ENCODE data around the gene ANKRD42. TPM values are rescaled to one million over a fixed set of nuclear protein-coding genes. Genes with fewer than 3 reads are reported as not detected.

ANKRD42 gene
- total and polyA plus RNA-seq, 9 of the 15 experiments (the other 6 are each of a cell fraction or from before 2014, with no cell fraction given), result 2.8 to 9.1 (median 6.1) TPM

DNA sequence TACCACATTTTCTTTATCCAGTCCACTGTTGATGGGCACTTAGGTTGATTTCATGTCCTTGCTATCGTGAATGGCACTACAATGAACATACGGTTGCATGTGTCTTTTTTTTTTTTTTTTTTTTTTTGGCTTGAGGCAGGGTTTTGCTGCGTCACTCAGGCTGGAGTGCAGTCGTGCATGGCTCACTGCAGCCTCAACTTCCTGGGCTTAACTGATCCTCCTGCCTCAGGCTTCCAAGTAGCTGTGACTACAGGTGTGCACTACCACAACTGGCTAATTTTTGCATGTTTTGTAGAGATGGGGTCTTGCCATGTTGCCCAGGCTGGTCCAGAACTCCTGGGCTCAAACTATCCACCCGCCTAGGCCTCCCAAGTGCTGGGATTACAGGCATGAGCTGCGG is 94.1 kb downstream of the ANKRD42 start (continued):
- TF ChIP-seq, protein P1, sequence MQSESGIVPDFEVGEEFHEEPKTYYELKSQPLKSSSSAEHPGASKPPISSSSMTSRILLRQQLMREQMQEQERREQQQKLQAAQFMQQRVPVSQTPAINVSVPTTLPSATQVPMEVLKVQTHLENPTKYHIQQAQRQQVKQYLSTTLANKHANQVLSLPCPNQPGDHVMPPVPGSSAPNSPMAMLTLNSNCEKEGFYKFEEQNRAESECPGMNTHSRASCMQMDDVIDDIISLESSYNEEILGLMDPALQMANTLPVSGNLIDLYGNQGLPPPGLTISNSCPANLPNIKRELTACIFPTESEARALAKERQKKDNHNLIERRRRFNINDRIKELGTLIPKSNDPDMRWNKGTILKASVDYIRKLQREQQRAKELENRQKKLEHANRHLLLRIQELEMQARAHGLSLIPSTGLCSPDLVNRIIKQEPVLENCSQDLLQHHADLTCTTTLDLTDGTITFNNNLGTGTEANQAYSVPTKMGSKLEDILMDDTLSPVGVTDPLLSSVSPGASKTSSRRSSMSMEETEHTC (IDR thresholded peaks at IDR 0.05), result no peak
- TF ChIP-seq, protein P2, sequence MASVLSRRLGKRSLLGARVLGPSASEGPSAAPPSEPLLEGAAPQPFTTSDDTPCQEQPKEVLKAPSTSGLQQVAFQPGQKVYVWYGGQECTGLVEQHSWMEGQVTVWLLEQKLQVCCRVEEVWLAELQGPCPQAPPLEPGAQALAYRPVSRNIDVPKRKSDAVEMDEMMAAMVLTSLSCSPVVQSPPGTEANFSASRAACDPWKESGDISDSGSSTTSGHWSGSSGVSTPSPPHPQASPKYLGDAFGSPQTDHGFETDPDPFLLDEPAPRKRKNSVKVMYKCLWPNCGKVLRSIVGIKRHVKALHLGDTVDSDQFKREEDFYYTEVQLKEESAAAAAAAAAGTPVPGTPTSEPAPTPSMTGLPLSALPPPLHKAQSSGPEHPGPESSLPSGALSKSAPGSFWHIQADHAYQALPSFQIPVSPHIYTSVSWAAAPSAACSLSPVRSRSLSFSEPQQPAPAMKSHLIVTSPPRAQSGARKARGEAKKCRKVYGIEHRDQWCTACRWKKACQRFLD (CRISPR knock-in tag; IDR thresholded peaks at IDR 0.05), result peak; percentile 33; the same call in 1 of the 2 replicates
- TF ChIP-seq, protein P3, sequence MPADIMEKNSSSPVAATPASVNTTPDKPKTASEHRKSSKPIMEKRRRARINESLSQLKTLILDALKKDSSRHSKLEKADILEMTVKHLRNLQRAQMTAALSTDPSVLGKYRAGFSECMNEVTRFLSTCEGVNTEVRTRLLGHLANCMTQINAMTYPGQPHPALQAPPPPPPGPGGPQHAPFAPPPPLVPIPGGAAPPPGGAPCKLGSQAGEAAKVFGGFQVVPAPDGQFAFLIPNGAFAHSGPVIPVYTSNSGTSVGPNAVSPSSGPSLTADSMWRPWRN (IDR thresholded peaks at IDR 0.05; ENCODE audit: low read depth), result no peak
- no peak for TF ChIP-seq FOS (IDR thresholded peaks at IDR 0.05; ENCODE audit: extremely low read depth, insufficient read length)
- peak; percentile 91 for TF ChIP-seq ZNF316 (IDR thresholded peaks at IDR 0.05)
- TF ChIP-seq, protein P4, sequence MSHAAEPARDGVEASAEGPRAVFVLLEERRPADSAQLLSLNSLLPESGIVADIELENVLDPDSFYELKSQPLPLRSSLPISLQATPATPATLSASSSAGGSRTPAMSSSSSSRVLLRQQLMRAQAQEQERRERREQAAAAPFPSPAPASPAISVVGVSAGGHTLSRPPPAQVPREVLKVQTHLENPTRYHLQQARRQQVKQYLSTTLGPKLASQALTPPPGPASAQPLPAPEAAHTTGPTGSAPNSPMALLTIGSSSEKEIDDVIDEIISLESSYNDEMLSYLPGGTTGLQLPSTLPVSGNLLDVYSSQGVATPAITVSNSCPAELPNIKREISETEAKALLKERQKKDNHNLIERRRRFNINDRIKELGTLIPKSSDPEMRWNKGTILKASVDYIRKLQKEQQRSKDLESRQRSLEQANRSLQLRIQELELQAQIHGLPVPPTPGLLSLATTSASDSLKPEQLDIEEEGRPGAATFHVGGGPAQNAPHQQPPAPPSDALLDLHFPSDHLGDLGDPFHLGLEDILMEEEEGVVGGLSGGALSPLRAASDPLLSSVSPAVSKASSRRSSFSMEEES (CRISPR knock-in tag; IDR thresholded peaks at IDR 0.05), result no peak
- TF ChIP-seq WHSC1 (IDR thresholded peaks at IDR 0.05; ENCODE audit: low read length), result no peak
- no peak for TF ChIP-seq RFX1 (IDR thresholded peaks at IDR 0.05)
- no peak for TF ChIP-seq ZNF263 (CRISPR knock-in tag; IDR thresholded peaks at IDR 0.05; ENCODE audit: borderline replicate concordance)
- no peak for TF ChIP-seq GABPA (tag; conservative IDR thresholded peaks at IDR 0.05; ENCODE audit: low read depth)
- 0 out of 2 replicates have a peak, but pooled peaks have one; percentile 21 for TF ChIP-seq SOX6 (IDR thresholded peaks at IDR 0.05)
- no peak for TF ChIP-seq KAT8 (IDR thresholded peaks at IDR 0.05; ENCODE audit: low read depth)
- TF ChIP-seq ZNF766 (CRISPR knock-in tag; conservative IDR thresholded peaks at IDR 0.05), result no peak
- peak; percentile 34 for TF ChIP-seq ARID1B (IDR thresholded peaks at IDR 0.05)
- TF ChIP-seq DPF2 (IDR thresholded peaks at IDR 0.05), result peak; percentile 77
- TF ChIP-seq, protein P5, sequence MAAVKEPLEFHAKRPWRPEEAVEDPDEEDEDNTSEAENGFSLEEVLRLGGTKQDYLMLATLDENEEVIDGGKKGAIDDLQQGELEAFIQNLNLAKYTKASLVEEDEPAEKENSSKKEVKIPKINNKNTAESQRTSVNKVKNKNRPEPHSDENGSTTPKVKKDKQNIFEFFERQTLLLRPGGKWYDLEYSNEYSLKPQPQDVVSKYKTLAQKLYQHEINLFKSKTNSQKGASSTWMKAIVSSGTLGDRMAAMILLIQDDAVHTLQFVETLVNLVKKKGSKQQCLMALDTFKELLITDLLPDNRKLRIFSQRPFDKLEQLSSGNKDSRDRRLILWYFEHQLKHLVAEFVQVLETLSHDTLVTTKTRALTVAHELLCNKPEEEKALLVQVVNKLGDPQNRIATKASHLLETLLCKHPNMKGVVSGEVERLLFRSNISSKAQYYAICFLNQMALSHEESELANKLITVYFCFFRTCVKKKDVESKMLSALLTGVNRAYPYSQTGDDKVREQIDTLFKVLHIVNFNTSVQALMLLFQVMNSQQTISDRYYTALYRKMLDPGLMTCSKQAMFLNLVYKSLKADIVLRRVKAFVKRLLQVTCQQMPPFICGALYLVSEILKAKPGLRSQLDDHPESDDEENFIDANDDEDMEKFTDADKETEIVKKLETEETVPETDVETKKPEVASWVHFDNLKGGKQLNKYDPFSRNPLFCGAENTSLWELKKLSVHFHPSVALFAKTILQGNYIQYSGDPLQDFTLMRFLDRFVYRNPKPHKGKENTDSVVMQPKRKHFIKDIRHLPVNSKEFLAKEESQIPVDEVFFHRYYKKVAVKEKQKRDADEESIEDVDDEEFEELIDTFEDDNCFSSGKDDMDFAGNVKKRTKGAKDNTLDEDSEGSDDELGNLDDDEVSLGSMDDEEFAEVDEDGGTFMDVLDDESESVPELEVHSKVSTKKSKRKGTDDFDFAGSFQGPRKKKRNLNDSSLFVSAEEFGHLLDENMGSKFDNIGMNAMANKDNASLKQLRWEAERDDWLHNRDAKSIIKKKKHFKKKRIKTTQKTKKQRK (IDR thresholded peaks at IDR 0.05; ENCODE audit: borderline replicate concordance, low read depth, low read length), result no peak
- TF ChIP-seq SRSF3 (IDR thresholded peaks at IDR 0.05; ENCODE audit: insufficient read depth, low read length), result no peak
- TF ChIP-seq ZSCAN29 (IDR thresholded peaks at IDR 0.05), result no peak
- TF ChIP-seq, protein P6, sequence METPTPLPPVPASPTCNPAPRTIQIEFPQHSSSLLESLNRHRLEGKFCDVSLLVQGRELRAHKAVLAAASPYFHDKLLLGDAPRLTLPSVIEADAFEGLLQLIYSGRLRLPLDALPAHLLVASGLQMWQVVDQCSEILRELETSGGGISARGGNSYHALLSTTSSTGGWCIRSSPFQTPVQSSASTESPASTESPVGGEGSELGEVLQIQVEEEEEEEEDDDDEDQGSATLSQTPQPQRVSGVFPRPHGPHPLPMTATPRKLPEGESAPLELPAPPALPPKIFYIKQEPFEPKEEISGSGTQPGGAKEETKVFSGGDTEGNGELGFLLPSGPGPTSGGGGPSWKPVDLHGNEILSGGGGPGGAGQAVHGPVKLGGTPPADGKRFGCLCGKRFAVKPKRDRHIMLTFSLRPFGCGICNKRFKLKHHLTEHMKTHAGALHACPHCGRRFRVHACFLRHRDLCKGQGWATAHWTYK (CRISPR knock-in tag; IDR thresholded peaks at IDR 0.05), result 0 out of 2 replicates have a peak, but pooled peaks have one; percentile 25
- TF ChIP-seq BRCA1 (IDR thresholded peaks at IDR 0.05), result no peak
- TF ChIP-seq BRCA1 (CRISPR knock-in tag; IDR thresholded peaks at IDR 0.05), result no peak
